Common myeloid progenitor, CD34-positive (primary cell): ENCODE results near the gene KLHL7.
"Not testable (repeated sequence)": the region's sequence is repeated elsewhere in the genome, so short reads cannot be mapped to it uniquely, and the experiment has no call there.

ENCODE experiments used
- CTCF ChIA-PET: fragments of 350-600 bp; sonication (Branson Sonifier 250); formaldehyde crosslinking; loops from one replicate; lab custom pipeline; 2021; ENCODE audit warnings: antibody characterized with exemption; lab: Charles Lee
- POLR2A ChIA-PET: fragments of 350-600 bp; sonication (Branson Sonifier 250); formaldehyde crosslinking; loops from one replicate; lab custom pipeline; 2021; ENCODE audit warnings: antibody characterized with exemption; lab: Charles Lee
- DNase-seq, 3 donors: peaks; one replicate each; pipeline versions ENCODE4 v3.0.0 to v3.0.0-alpha.2; 2013
- H3K27ac ChIP-seq, 2 experiments: 1 replicate in 1 of 2; 2 replicates in 1 of 2; pipeline ENCODE4 v1.7.0; 2013; ENCODE audit warnings: inconsistent platforms in 2 of 2, low read length in 2 of 2, mild to moderate bottlenecking in 2 of 2, low read depth in 1 of 2, moderate library complexity in 1 of 2; ENCODE audit not compliant: severe bottlenecking in 2 of 2, insufficient read depth in 1 of 2, poor library complexity in 1 of 2
- H3K27me3 ChIP-seq, 5 experiments: replicated peaks in 2 of 5; 1 replicate in 3 of 5; 2 replicates in 2 of 5; pipeline versions ENCODE4 v1.6.1 to v1.7.0; 2013; ENCODE audit warnings: low read length in 4 of 5, mild to moderate bottlenecking in 2 of 5, moderate library complexity in 2 of 5, inconsistent platforms in 1 of 5; ENCODE audit not compliant: insufficient read depth in 5 of 5, control insufficient read depth in 4 of 5
- H3K36me3 ChIP-seq, 4 experiments: 1 replicate in 2 of 4; 2 replicates in 2 of 4; pipeline versions ENCODE4 v1.6.1 to v1.7.0; 2013; ENCODE audit warnings: low read length in 3 of 4, control low read depth in 1 of 4, mild to moderate bottlenecking in 1 of 4; ENCODE audit not compliant: control insufficient read depth in 4 of 4, insufficient read depth in 4 of 4
- H3K4me1 ChIP-seq, 4 experiments: 1 replicate in 3 of 4; 2 replicates in 1 of 4; pipeline versions ENCODE4 v1.6.1 to v1.7.1; 2013; ENCODE audit warnings: low read length in 3 of 4, mild to moderate bottlenecking in 3 of 4, control low read depth in 1 of 4, inconsistent platforms in 1 of 4, moderate library complexity in 1 of 4; ENCODE audit not compliant: control insufficient read depth in 4 of 4, insufficient read depth in 4 of 4; ENCODE audit errors: control extremely low read depth in 1 of 4
- H3K4me3 ChIP-seq, 7 experiments: 1 replicate in 4 of 7; 2 replicates in 3 of 7; pipeline versions ENCODE4 v1.5.1 to v1.7.0; 2013; ENCODE audit warnings: mild to moderate bottlenecking in 7 of 7, low read length in 6 of 7, moderate library complexity in 6 of 7, inconsistent platforms in 2 of 7, low read depth in 2 of 7, control low read depth in 1 of 7; ENCODE audit not compliant: insufficient read depth in 4 of 7, control insufficient read depth in 1 of 7; ENCODE audit errors: extremely low read depth in 1 of 7
- H3K9me3 ChIP-seq, 5 experiments: 1 replicate in 4 of 5; 2 replicates in 1 of 5; pipeline versions ENCODE4 v1.6.1 to v1.7.1; 2013; ENCODE audit warnings: low read length in 4 of 5, mild to moderate bottlenecking in 2 of 5, inconsistent platforms in 1 of 5, low read depth in 1 of 5, moderate library complexity in 1 of 5; ENCODE audit not compliant: control insufficient read depth in 4 of 5, insufficient read depth in 2 of 5; ENCODE audit errors: control extremely low read depth in 1 of 5
- WGBS: methylation state at CpG from one replicate; pipeline ENCODE4 v1.1.5; 2013; ENCODE audit not compliant: insufficient coverage; 5-methylcytosine and 5-hydroxymethylcytosine counted together

Gene KLHL7

GRCh38 chr7:23216021-23216420, 110.4 kb downstream of the KLHL7 start:
- Histone ChIP-seq H3K27ac (no peak overlapping the region), H3K27me3 (peaks cover 0 to under 1% (median 0%) of the 10 kb centered on the region in 5 experiments), H3K36me3 (no peaks in the 10 kb centered on the region), H3K4me1 (peaks cover 0 to 6% (median 2%) of the 10 kb centered on the region in 4 experiments), H3K9me3 (no peaks in the 10 kb centered on the region), H3K4me3 (no peak overlapping the region)
- DNase-seq, result peak in 2 of 3 donors; percentile 55 to 71
- 13% methylated on average over 2 of the region's 2 CpGs for WGBS
- POLR2A ChIA-PET, result interaction anchor here (0.7 kb wide), 1 partner anchor 29 kb away, joined by 3 read pairs; no protein-coding TSS in a partner anchor
- CTCF ChIA-PET, result interaction anchor here (1.6 to 1.8 kb wide), 2 partner anchors 10 kb away, joined by 4 to 5 read pairs; no protein-coding TSS in a partner anchor

- Histone ChIP-seq H3K27ac (no peak overlapping the region), H3K9me3 (no peaks in the 10 kb centered on the region), H3K27me3 (no peaks in the 10 kb centered on the region), H3K4me1 (peaks cover 0 to 6% (median 2%) of the 10 kb centered on the region in 4 experiments), H3K4me3 (no peak overlapping the region), H3K36me3 (no peaks in the 10 kb centered on the region)
- ChIA-PET POLR2A (no interaction called here), CTCF (no interaction called here)
- WGBS, result 90% methylated on average over 3 of the region's 3 CpGs
- no peak for DNase-seq
These were observed 112.6 kb downstream of the KLHL7 start for GRCh38 chr7:23218196-23218595.

GRCh38 chr7:23220690-23221305, 115.2 kb downstream of the KLHL7 start:
- peaks cover 0 to 5% (median 2%) of the 10 kb centered on the region in 4 experiments for H3K4me1 ChIP-seq
- H3K4me3 ChIP-seq, result no peak overlapping the region
- 93% methylated on average over 9 of the region's 10 CpGs for WGBS
- no peak overlapping the region for H3K27ac ChIP-seq
- no peaks in the 10 kb centered on the region for H3K27me3 ChIP-seq
- POLR2A ChIA-PET, result no interaction called here
- H3K36me3 ChIP-seq, result no peaks in the 10 kb centered on the region
- no peaks in the 10 kb centered on the region for H3K9me3 ChIP-seq
- CTCF ChIA-PET, result no interaction called here
- DNase-seq, result no peak

- Histone ChIP-seq H3K9me3 (no peaks in the 10 kb centered on the region), H3K4me3 (no peak overlapping the region), H3K27ac (no peak overlapping the region), H3K36me3 (no peaks in the 10 kb centered on the region), H3K4me1 (no peaks in the 10 kb centered on the region), H3K27me3 (no peaks in the 10 kb centered on the region)
- ChIA-PET POLR2A (no interaction called here), CTCF (interaction anchor here (1.0 kb wide), 1 partner anchor 17 kb away, joined by 3 read pairs; no protein-coding TSS in a partner anchor)
- 85% methylated on average over 5 of the region's 5 CpGs for WGBS
- no peak for DNase-seq
These were observed 117.0 kb downstream of the KLHL7 start for GRCh38 chr7:23222439-23223030.

- H3K4me1 ChIP-seq, H3K27ac ChIP-seq, H3K36me3 ChIP-seq, DNase-seq, CTCF ChIA-PET, H3K27me3 ChIP-seq, H3K4me3 ChIP-seq, POLR2A ChIA-PET, H3K9me3 ChIP-seq: not testable (repeated sequence)
- 100% methylated on average over 1 of the region's 4 CpGs for WGBS
These were observed 118.8 kb downstream of the KLHL7 start for GRCh38 chr7:23224364-23224763.

GRCh38 chr7:23226844-23227450, 121.4 kb downstream of the KLHL7 start:
- no peaks in the 10 kb centered on the region for H3K27me3 ChIP-seq
- no peak overlapping the region for H3K27ac ChIP-seq
- no peak overlapping the region for H3K4me3 ChIP-seq
- peaks cover 0 to 5% (median 0%) of the 10 kb centered on the region in 5 experiments for H3K9me3 ChIP-seq
- no peaks in the 10 kb centered on the region for H3K4me1 ChIP-seq
- CTCF ChIA-PET, result interaction anchor here (0.9 to 1.4 kb wide), 3 partner anchors 14 to 50 kb away, joined by 3 to 4 read pairs (median 3); no protein-coding TSS in a partner anchor
- DNase-seq, result peak in 2 of 3 donors; percentile 45 to 57
- no peaks in the 10 kb centered on the region for H3K36me3 ChIP-seq
- POLR2A ChIA-PET, result no interaction called here
- 67% methylated on average over 1 of the region's 4 CpGs for WGBS
